ENCODE results near the gene SEPTIN5.

The SEPTIN5 gene

GRCh38 chr22:19744350-19745006, 30.2 kb downstream of the SEPTIN5 start:
- DNase-seq (ENCODE audit: extremely low spot score, insufficient read length, low read depth) (no peak), FAIRE-seq (no peak)

GRCh38 chr22:19745155-19746101, 31.1 kb downstream of the SEPTIN5 start:
- FAIRE-seq, result no peak
- no peak for DNase-seq (ENCODE audit: extremely low spot score, insufficient read length, low read depth)

- FAIRE-seq (no peak), DNase-seq (ENCODE audit: extremely low spot score, insufficient read length, low read depth) (no peak)
Observed at GRCh38 chr22:19746726-19747125, 32.4 kb downstream of the SEPTIN5 start.

GRCh38 chr22:19747551-19747950, 33.2 kb downstream of the SEPTIN5 start:
- no peak for FAIRE-seq
- no peak for DNase-seq (ENCODE audit: extremely low spot score, insufficient read length, low read depth)

GRCh38 chr22:19748139-19748538, 33.8 kb downstream of the SEPTIN5 start:
- DNase-seq (ENCODE audit: extremely low spot score, insufficient read length, low read depth) (no peak), FAIRE-seq (no peak)

- no peak for FAIRE-seq
- no peak for DNase-seq (ENCODE audit: extremely low spot score, insufficient read length, low read depth)
Observed at GRCh38 chr22:19748991-19749664, 34.8 kb downstream of the SEPTIN5 start.

GRCh38 chr22:19749876-19750275, 35.6 kb downstream of the SEPTIN5 start:
- DNase-seq (ENCODE audit: extremely low spot score, insufficient read length, low read depth) (no peak), FAIRE-seq (no peak)

GRCh38 chr22:19750507-19751490, 36.5 kb downstream of the SEPTIN5 start:
- DNase-seq (ENCODE audit: extremely low spot score, insufficient read length, low read depth) (no peak), FAIRE-seq (no peak)

GRCh38 chr22:19751497-19752245, 37.4 kb downstream of the SEPTIN5 start:
- FAIRE-seq (no peak), DNase-seq (ENCODE audit: extremely low spot score, insufficient read length, low read depth) (no peak)

GRCh38 chr22:19753090-19753842, 39.0 kb downstream of the SEPTIN5 start:
- FAIRE-seq, result no peak

GRCh38 chr22:19753996-19754700, 39.8 kb downstream of the SEPTIN5 start:
- no peak for DNase-seq (ENCODE audit: extremely low spot score, insufficient read length, low read depth)
- FAIRE-seq, result no peak

More at GRCh38 chr22:19753090-19753842, 39.0 kb downstream of the SEPTIN5 start:
- no peak for DNase-seq (ENCODE audit: extremely low spot score, insufficient read length, low read depth)

- no peak for FAIRE-seq
- no peak for DNase-seq (ENCODE audit: extremely low spot score, insufficient read length, low read depth)
Observed at GRCh38 chr22:19754701-19755144, 40.4 kb downstream of the SEPTIN5 start.

GRCh38 chr22:19755145-19755710, 40.9 kb downstream of the SEPTIN5 start:
- DNase-seq (ENCODE audit: extremely low spot score, insufficient read length, low read depth), result no peak
- no peak for FAIRE-seq

- no peak for DNase-seq (ENCODE audit: extremely low spot score, insufficient read length, low read depth)
- FAIRE-seq, result no peak
Observed at GRCh38 chr22:19755722-19756287, 41.5 kb downstream of the SEPTIN5 start.

GRCh38 chr22:19756288-19757128, 42.2 kb downstream of the SEPTIN5 start:
- peak; percentile 35 for FAIRE-seq

More at GRCh38 chr22:19756288-19757128, 42.2 kb downstream of the SEPTIN5 start:
- no peak for DNase-seq (ENCODE audit: extremely low spot score, insufficient read length, low read depth)

Measured in GM18507 (cell line).